Neural progenitor cell (in vitro differentiated cells): ENCODE results near the gene TOLLIP. TPM values are rescaled to one million over a fixed set of nuclear protein-coding genes. Genes with fewer than 3 reads are reported as not detected.

ENCODE experiments used
- DNase-seq: peaks from one replicate; pipeline ENCODE4 v3.0.0-alpha.2; 2016; ENCODE audit warnings: low spot score
- H2AFZ ChIP-seq: fragments of 200-600 bp; sonication (generic); replicated peaks from 2 replicates; pipeline ENCODE4 v1.6.1; 2016; ENCODE audit warnings: antibody characterized with exemption
- H3F3A ChIP-seq: fragments of 200-600 bp; sonication (generic); 2 replicates; pipeline ENCODE4 v1.6.1; 2016; ENCODE audit warnings: antibody characterized with exemption, low read depth
- H3K27ac ChIP-seq: fragments of 200-600 bp; sonication (generic); 2 replicates; pipeline ENCODE4 v1.5.1; 2016; ENCODE audit warnings: mild to moderate bottlenecking
- H3K27me3 ChIP-seq: fragments of 200-600 bp; sonication (generic); 2 replicates; pipeline ENCODE4 v1.6.1; 2016; ENCODE audit warnings: mild to moderate bottlenecking, moderate library complexity
- H3K36me3 ChIP-seq: fragments of 200-600 bp; sonication (generic); 2 replicates; pipeline ENCODE4 v1.5.1; 2016
- H3K4me1 ChIP-seq: fragments of 200-600 bp; sonication (generic); 2 replicates; pipeline ENCODE4 v1.6.1; 2016; ENCODE audit warnings: mixed run types
- H3K4me2 ChIP-seq: fragments of 200-600 bp; sonication (generic); 2 replicates; pipeline ENCODE4 v1.6.1; 2016
- H3K4me3 ChIP-seq: fragments of 200-600 bp; sonication (generic); 2 replicates; pipeline ENCODE4 v1.5.1; 2016
- H3K79me2 ChIP-seq: fragments of 200-600 bp; sonication (generic); 2 replicates; pipeline ENCODE4 v1.6.1; 2016; ENCODE audit warnings: low read depth
- H3K9ac ChIP-seq: fragments of 200-600 bp; sonication (generic); 2 replicates; pipeline ENCODE4 v1.6.1; 2016
- H3K9me3 ChIP-seq: fragments of 200-600 bp; sonication (generic); 2 replicates; pipeline ENCODE4 v1.5.1; 2016; ENCODE audit warnings: low read depth
- H4K20me1 ChIP-seq: fragments of 200-600 bp; sonication (generic); 2 replicates; pipeline ENCODE4 v1.6.1; 2016; ENCODE audit warnings: low read depth
- H3K27ac Mint-ChIP-seq: 3 replicates; pipeline ENCODE4 v1.8.0; 2021; ENCODE audit warnings: mixed read lengths
- H3K27me3 Mint-ChIP-seq: 2 replicates; pipeline ENCODE4 v1.8.0; 2022; ENCODE audit warnings: low read depth, mild to moderate bottlenecking, inconsistent platforms, moderate library complexity, mixed read lengths; ENCODE audit not compliant: insufficient read depth
- H3K36me3 Mint-ChIP-seq: 3 replicates; pipeline ENCODE4 v1.8.0; 2021; ENCODE audit warnings: mixed read lengths
- H3K4me1 Mint-ChIP-seq: 3 replicates; pipeline ENCODE4 v1.8.0; 2021; ENCODE audit warnings: mixed read lengths
- H3K4me3 Mint-ChIP-seq: 3 replicates; pipeline ENCODE4 v1.8.0; 2021; ENCODE audit warnings: mild to moderate bottlenecking, moderate library complexity, mixed read lengths
- H3K9me3 Mint-ChIP-seq: 3 replicates; pipeline ENCODE4 v1.8.0; 2020; ENCODE audit warnings: mixed read lengths
- EZH2 ChIP-seq: fragments of 200-600 bp; sonication (generic); IDR thresholded peaks from 2 replicates; pipeline ENCODE4 v1.6.1; 2017; ENCODE audit warnings: antibody characterized with exemption, mild to moderate bottlenecking, moderate library complexity
- EZH2phosphoT487 ChIP-seq: fragments of 200-600 bp; sonication (generic); IDR thresholded peaks from 2 replicates; pipeline ENCODE4 v1.6.1; 2017; ENCODE audit warnings: antibody characterized with exemption
- total RNA-seq: library from RNA; depleted of rRNA; stranded (reverse); fragments of >200 nt; gene quantifications from 2 replicates; pipeline ENCODE4 v1.2.3, GENCODE V29; 2015; ENCODE audit warnings: low replicate concordance
- TF ChIP-seq, protein P1 (sequence below): fragments of 200-600 bp; sonication (generic); IDR thresholded peaks from 2 replicates; pipeline ENCODE4 v1.5.1; 2017; ENCODE audit warnings: antibody characterized with exemption, mild to moderate bottlenecking

Gene TOLLIP
- total RNA-seq, 1 donor from 2014 or later = 8.5 TPM

DNA sequence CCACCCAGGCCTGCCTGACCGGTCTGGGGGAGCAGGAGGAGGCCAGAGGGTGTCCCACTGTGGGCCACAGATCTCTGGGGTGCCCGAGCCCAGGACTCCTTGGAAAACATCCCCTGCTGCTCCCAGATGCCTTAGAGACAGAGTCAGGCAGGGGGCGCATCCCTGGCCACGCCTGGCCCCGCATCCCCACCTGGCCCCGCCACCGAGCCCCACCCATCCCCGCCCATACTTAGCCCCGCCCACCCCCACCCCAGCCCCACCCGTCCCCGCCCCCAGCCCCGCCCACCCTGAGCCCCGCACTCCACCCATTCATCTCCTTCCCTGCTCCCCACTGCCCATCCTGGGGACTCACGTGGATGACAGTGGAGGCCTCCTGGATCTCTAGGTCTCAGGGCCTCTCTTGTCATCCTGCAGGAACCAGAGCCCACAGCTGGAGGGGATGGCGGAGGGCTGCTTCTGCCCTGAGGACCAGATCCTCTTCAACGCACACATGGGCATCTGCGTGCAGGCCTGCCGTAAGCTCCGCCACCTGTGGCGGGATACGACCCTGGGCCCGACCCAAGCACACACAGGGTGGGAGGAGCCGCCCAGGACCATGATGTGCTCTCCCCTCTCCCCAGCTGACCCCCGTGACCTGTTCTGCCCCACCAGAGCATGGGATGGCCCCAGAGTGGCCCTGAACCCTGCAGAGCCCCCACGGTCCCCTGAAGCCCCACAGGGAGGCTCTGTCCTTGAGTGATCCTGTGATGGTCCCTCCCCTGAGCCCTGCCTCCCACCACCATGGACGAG lies 53.0 kb downstream of the TOLLIP start:
- peaks cover 3% of the 10 kb centered on the region for H3K27me3 Mint-ChIP-seq
- Histone ChIP-seq H3K9ac (no peak overlapping the region), H3F3A (no peaks in the 10 kb centered on the region), H3K79me2 (no peaks in the 10 kb centered on the region), H2AFZ (no peak overlapping the region), H4K20me1 (no peaks in the 10 kb centered on the region), H3K4me2 (no peak overlapping the region), H3K9me3 (no peaks in the 10 kb centered on the region), H3K27ac (no peak overlapping the region), H3K4me3 (no peak overlapping the region), H3K4me1 (no peaks in the 10 kb centered on the region), H3K36me3 (no peaks in the 10 kb centered on the region), H3K27me3 (no peaks in the 10 kb centered on the region)
- TF ChIP-seq EZH2phosphoT487 = no peak
- no peak for TF ChIP-seq EZH2
- TF ChIP-seq, protein P1, sequence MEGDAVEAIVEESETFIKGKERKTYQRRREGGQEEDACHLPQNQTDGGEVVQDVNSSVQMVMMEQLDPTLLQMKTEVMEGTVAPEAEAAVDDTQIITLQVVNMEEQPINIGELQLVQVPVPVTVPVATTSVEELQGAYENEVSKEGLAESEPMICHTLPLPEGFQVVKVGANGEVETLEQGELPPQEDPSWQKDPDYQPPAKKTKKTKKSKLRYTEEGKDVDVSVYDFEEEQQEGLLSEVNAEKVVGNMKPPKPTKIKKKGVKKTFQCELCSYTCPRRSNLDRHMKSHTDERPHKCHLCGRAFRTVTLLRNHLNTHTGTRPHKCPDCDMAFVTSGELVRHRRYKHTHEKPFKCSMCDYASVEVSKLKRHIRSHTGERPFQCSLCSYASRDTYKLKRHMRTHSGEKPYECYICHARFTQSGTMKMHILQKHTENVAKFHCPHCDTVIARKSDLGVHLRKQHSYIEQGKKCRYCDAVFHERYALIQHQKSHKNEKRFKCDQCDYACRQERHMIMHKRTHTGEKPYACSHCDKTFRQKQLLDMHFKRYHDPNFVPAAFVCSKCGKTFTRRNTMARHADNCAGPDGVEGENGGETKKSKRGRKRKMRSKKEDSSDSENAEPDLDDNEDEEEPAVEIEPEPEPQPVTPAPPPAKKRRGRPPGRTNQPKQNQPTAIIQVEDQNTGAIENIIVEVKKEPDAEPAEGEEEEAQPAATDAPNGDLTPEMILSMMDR = no peak
- H3K9me3 Mint-ChIP-seq = peaks cover 11% of the 10 kb centered on the region
- no peaks in the 10 kb centered on the region for H3K36me3 Mint-ChIP-seq
- no peak overlapping the region for H3K27ac Mint-ChIP-seq
- no peak overlapping the region for H3K4me3 Mint-ChIP-seq
- no peaks in the 10 kb centered on the region for H3K4me1 Mint-ChIP-seq
- DNase-seq = no peak

DNA sequence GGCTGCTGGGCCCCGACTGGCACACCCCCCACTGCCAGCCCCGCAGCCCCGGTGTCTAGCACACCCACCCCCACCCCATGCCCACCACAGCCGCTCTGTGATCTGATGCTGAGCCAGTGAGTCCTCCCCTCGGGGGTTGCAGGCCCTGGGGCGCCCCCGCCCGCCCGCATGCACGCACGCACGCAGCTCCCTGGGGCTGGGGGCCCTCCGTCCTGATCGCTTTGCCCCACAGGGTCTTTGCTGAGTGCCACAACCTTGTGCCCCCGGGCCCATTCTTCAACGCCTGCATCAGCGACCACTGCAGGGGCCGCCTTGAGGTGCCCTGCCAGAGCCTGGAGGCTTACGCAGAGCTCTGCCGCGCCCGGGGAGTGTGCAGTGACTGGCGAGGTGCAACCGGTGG lies 54.3 kb downstream of the TOLLIP start:
- Histone ChIP-seq H3K27ac (no peak overlapping the region), H3K4me3 (no peak overlapping the region), H3K4me2 (no peak overlapping the region), H3K79me2 (no peaks in the 10 kb centered on the region), H3K9ac (no peak overlapping the region), H3K4me1 (no peaks in the 10 kb centered on the region), H3K9me3 (no peaks in the 10 kb centered on the region), H3K27me3 (no peaks in the 10 kb centered on the region), H3F3A (no peaks in the 10 kb centered on the region), H3K36me3 (no peaks in the 10 kb centered on the region), H4K20me1 (no peaks in the 10 kb centered on the region), H2AFZ (no peak overlapping the region)
- no peak for DNase-seq
- TF ChIP-seq, protein P1 = no peak
- TF ChIP-seq EZH2 (no peak), EZH2phosphoT487 (no peak)
- Mint-ChIP-seq H3K27me3 (peaks cover 6% of the 10 kb centered on the region), H3K27ac (no peak overlapping the region), H3K36me3 (no peaks in the 10 kb centered on the region), H3K4me1 (no peaks in the 10 kb centered on the region), H3K4me3 (no peak overlapping the region), H3K9me3 (peaks cover 21% of the 10 kb centered on the region)

DNA sequence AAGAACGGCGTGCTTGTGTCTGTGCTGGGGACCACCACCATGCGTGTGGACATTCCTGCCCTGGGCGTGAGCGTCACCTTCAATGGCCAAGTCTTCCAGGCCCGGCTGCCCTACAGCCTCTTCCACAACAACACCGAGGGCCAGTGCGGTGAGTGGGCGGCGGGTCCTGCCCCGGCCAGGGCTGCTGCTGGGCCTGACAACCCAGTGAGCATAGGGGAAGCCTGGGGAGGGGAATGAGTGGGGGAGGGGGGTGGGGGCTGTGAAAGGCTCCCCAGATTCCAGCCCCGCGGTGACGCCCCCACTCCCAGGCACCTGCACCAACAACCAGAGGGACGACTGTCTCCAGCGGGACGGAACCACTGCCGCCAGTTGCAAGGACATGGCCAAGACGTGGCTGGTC lies 54.7 kb downstream of the TOLLIP start:
- no peak overlapping the region for H3K27ac ChIP-seq
- Mint-ChIP-seq H3K27ac (no peak overlapping the region), H3K36me3 (no peaks in the 10 kb centered on the region), H3K4me1 (no peaks in the 10 kb centered on the region), H3K4me3 (no peak overlapping the region), H3K9me3 (peaks cover 25% of the 10 kb centered on the region), H3K27me3 (peaks cover 6% of the 10 kb centered on the region)
- H3K27me3 ChIP-seq = no peaks in the 10 kb centered on the region
- no peaks in the 10 kb centered on the region for H3F3A ChIP-seq
- H3K36me3 ChIP-seq = no peaks in the 10 kb centered on the region
- H3K4me2 ChIP-seq = no peak overlapping the region
- H3K4me1 ChIP-seq = no peaks in the 10 kb centered on the region
- H4K20me1 ChIP-seq = no peaks in the 10 kb centered on the region
- H3K9me3 ChIP-seq = no peaks in the 10 kb centered on the region
- no peak overlapping the region for H3K4me3 ChIP-seq
- no peak for TF ChIP-seq EZH2
- TF ChIP-seq, protein P1 = no peak
- TF ChIP-seq EZH2phosphoT487 = no peak
- no peak overlapping the region for H2AFZ ChIP-seq
- no peaks in the 10 kb centered on the region for H3K79me2 ChIP-seq
- no peak overlapping the region for H3K9ac ChIP-seq
- no peak for DNase-seq
